Adrenal gland (tissue), 12 donors: ENCODE data around the gene INAFM2. TPM values are rescaled to one million over a fixed set of nuclear protein-coding genes. Genes with fewer than 3 reads are reported as not detected.

ENCODE experiments used
- DNase-seq, 7 donors: peaks; one replicate each; pipeline ENCODE4 v3.0.0-alpha.2; 2019 to 2020
- H3K27ac ChIP-seq, 5 donors: fragments of 200-600 bp; sonication (generic) in 4 of 5; 1 replicate in 3 of 5; 2 replicates in 2 of 5; pipeline versions ENCODE4 v1.5.1 to v1.8.0; 2016 to 2020; ENCODE audit warnings: mild to moderate bottlenecking in 1 of 5
- H3K27me3 ChIP-seq: fragments of 200-600 bp; 2 replicates; pipeline ENCODE4 v1.8.0; 2021
- H3K36me3 ChIP-seq, 2 donors: fragments of 200-600 bp; replicated peaks in 1 of 2; 1 replicate in 1 of 2; 2 replicates in 1 of 2; pipeline versions ENCODE4 v1.5.1 to v1.8.0; 2018 to 2022
- H3K4me1 ChIP-seq, 2 donors: fragments of 200-600 bp; replicated peaks in 1 of 2; 1 replicate in 1 of 2; 2 replicates in 1 of 2; pipeline versions ENCODE4 v1.5.1 to v1.8.0; 2018 to 2021
- H3K4me3 ChIP-seq, 4 donors: fragments of 200-600 bp; sonication (generic) in 3 of 4; one replicate each; pipeline ENCODE4 v1.5.1; 2016 to 2018
- H3K9me3 ChIP-seq, 3 donors: fragments of 200-600 bp; sonication (generic) in 1 of 3; replicated peaks in 1 of 3; 1 replicate in 2 of 3; 2 replicates in 1 of 3; pipeline versions ENCODE4 v1.5.1 to v1.8.0; 2016 to 2021
- POLR2A ChIP-seq, 2 donors: fragments of 450-650 bp; IDR thresholded peaks; one replicate each; pipeline ENCODE4 v1.6.1; 2017; ENCODE audit warnings: antibody characterized with exemption in 2 of 2, mild to moderate bottlenecking in 2 of 2, moderate library complexity in 1 of 2
- WGBS, 4 donors: extraction: QIAGEN DNeasy Blood & Tissue Kit in 2 of 4; methylation state at CpG; one replicate each; pipeline versions ENCODE4 v1.1.5 to v1.1.7; 2013 to 2017; 5-methylcytosine and 5-hydroxymethylcytosine counted together
- intact Hi-C, 2 donors: fragments of 100-400 bp; cut with DNase I; formaldehyde crosslinking; loops; one replicate each; pipeline versions ENCODE4 v1.14.1 to v1.15.0; 2022 to 2023
- polyA plus RNA-seq, 3 donors: library from polyadenylated mRNA; stranded (reverse); fragments of 200-250 nt in 2 of 3; fragments of 350-450 nt in 1 of 3; fragmentation: Illumina TruSeq in 1 of 3; extraction: RNeasy Lipid Tissue Mini Kit (QIAGEN cat#74804) in 1 of 3; gene quantifications; one replicate each; pipeline ENCODE4 v1.2.3, GENCODE V29; 2013 to 2014
- total RNA-seq, 9 donors: library from RNA; depleted of rRNA in 4 of 9; stranded (reverse); fragments of >200 nt in 4 of 9; fragments of 120-200 nt in 1 of 9; fragmentation: NEBNext Ultra II Directional in 1 of 9; extraction: Animal tissue kit (Norgen Biotek cat#: 25700) in 1 of 9; gene quantifications; one replicate each; pipeline versions ENCODE4 v1.1.0 to v1.2.4, GENCODE V29; 2013 to 2023
- TF ChIP-seq, protein P1 (sequence below), 6 experiments: fragments of 450-650 bp in 4 of 6; fragments of 200-600 bp in 2 of 6; sonication (generic) in 1 of 6; IDR thresholded peaks; 1 replicate in 5 of 6; 2 replicates in 1 of 6; pipeline versions ENCODE4 v1.5.1 to v1.8.0; 2016 to 2021; ENCODE audit warnings: antibody characterized with exemption in 6 of 6, mild to moderate bottlenecking in 2 of 6, moderate library complexity in 1 of 6
- donor health status: healthy with polysubstance abuse.
- donor health status: Bipolar disorder and iron deficiency.
- donor health status: DM: yes; HTN: yes; CAD: no.
- donor health status: DM: no; HTN: no; CAD: no.
- donor health status: DM: no; HTN: no; CAD: no.
- donor health status: DM: yes; HTN: yes; CAD: no.

The INAFM2 gene
- total and polyA plus RNA-seq, 12 donors: 10.6 to 25.5 (median 20.1) TPM

DNA sequence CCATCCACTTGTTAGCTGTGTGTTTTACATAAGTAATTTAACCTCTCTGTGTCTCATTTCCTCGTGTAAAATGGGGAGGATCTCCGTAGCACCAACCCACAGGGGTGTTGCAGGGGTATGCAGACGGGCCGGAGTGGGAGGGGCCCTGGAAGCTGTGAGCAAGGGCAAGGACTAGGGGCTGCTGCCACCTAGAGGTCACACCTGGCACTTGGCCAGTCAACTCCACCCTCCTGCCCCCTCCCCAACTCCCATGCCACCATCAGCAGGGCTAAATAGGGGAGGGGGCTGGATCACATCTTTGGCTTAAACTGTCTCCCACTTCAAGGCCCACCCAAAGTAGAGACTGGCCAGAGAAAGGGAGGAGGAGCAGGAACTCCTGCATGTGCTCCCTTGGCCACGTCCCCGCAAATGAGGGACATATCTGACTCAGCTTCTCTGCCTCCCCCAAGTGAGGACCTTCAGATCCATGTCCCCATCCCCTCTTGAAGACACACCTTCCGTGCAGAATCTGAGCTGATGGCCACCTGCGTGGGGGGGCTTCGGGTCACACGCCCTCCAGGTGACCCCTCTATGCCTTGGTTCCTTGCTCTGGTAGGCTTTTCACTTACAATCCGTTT is 14.7 kb downstream of the INAFM2 start:
- H3K27ac ChIP-seq: peak overlapping the region in 1 of 5 donors; percentile 54
- no peak overlapping the region for H3K4me3 ChIP-seq
- TF ChIP-seq, protein P1, sequence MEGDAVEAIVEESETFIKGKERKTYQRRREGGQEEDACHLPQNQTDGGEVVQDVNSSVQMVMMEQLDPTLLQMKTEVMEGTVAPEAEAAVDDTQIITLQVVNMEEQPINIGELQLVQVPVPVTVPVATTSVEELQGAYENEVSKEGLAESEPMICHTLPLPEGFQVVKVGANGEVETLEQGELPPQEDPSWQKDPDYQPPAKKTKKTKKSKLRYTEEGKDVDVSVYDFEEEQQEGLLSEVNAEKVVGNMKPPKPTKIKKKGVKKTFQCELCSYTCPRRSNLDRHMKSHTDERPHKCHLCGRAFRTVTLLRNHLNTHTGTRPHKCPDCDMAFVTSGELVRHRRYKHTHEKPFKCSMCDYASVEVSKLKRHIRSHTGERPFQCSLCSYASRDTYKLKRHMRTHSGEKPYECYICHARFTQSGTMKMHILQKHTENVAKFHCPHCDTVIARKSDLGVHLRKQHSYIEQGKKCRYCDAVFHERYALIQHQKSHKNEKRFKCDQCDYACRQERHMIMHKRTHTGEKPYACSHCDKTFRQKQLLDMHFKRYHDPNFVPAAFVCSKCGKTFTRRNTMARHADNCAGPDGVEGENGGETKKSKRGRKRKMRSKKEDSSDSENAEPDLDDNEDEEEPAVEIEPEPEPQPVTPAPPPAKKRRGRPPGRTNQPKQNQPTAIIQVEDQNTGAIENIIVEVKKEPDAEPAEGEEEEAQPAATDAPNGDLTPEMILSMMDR (IDR thresholded peaks at IDR 0.05): peak; percentile 15 to 59 (median 50)
- no peak for TF ChIP-seq POLR2A (IDR thresholded peaks at IDR 0.05)
- peak in 5 of 7 donors; percentile 67 to 83 (median 72) for DNase-seq
- H3K36me3 ChIP-seq: no peaks in the 10 kb centered on the region
- H3K9me3 ChIP-seq: no peaks in the 10 kb centered on the region
- peaks cover 31 to 48% of the 10 kb centered on the region in 2 donors for H3K4me1 ChIP-seq
- intact Hi-C loops: no loop called here
- H3K27me3 ChIP-seq: no peaks in the 10 kb centered on the region
- 45 to 63% (median 52%) methylated on average over 11 of the region's 11 CpGs for WGBS, 4 donors

DNA sequence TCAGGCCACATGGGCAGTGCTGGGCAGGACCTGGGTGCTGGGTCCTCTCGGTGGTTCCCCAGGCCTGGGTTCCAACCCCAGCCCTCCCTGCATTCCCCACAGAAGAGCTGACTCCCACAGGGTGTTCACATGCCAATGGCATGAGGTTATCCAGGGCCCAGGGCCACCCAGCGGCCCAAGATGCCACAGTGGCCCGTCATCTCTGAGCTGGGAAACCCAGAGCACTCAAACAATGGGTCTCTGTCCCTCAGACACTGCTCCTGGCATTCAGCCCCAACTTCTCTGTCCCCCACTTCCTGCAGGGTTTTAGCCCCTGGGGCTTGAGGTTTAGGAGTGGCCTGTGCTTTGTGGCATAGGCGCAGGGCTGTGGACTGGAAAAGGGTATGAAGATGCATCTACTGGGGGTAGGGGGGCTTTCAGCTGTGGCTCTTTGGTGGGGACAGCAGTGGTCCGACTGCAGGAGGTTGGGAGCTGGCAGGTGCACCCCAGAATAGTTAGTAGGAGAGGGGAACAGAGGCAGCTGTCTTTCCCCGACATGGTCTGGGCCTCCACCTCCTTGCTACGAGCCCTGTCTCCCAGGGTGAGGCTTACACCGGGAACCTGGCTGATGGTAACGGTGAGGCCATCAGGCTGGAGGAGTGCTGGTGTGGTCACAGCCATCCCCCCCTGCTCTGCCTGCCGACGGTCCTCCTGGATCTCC is 15.6 kb downstream of the INAFM2 start:
- peak overlapping the region in 1 of 4 donors; percentile 54 for H3K4me3 ChIP-seq
- no peaks in the 10 kb centered on the region for H3K9me3 ChIP-seq
- no peaks in the 10 kb centered on the region for H3K27me3 ChIP-seq
- TF ChIP-seq POLR2A (IDR thresholded peaks at IDR 0.05): no peak
- TF ChIP-seq, protein P1 (IDR thresholded peaks at IDR 0.05): no peak
- WGBS, 4 donors: 67 to 87% (median 83%) methylated on average over 1 to 11 of the region's 11 CpGs
- H3K27ac ChIP-seq: peak overlapping the region in 2 of 5 donors; percentile 91 to 96
- no peaks in the 10 kb centered on the region for H3K36me3 ChIP-seq
- DNase-seq: peak in 2 of 7 donors; percentile 28 to 66
- intact Hi-C loops: no loop called here
- H3K4me1 ChIP-seq: peaks cover 31 to 47% of the 10 kb centered on the region in 2 donors

DNA sequence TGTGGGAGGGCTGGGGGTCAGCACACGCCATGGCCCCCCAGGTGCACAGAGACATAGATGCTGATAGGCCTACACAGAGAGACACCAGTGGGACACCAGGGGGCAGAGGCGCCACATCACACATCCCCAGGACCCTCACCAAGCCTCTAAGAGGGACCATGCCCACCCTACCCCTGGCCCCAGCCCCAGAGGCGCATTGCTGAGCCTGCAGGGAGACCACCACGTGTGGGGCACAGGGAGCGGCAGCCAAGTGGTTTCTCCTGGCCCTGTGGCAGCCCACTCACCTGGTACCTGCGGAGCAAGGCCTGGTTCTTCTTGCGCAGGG is 16.1 kb downstream of the INAFM2 start:
- intact Hi-C loops: no loop called here
- H3K4me1 ChIP-seq: peaks cover 31 to 42% of the 10 kb centered on the region in 2 donors
- 84 to 100% (median 89%) methylated on average over 2 to 7 of the region's 7 CpGs for WGBS, 4 donors
- no peaks in the 10 kb centered on the region for H3K36me3 ChIP-seq
- peak overlapping the region in 4 of 5 donors; percentile 91 to 96 (median 92) for H3K27ac ChIP-seq
- no peaks in the 10 kb centered on the region for H3K27me3 ChIP-seq
- peak overlapping the region in 1 of 4 donors; percentile 54 for H3K4me3 ChIP-seq
- DNase-seq: no peak
- TF ChIP-seq POLR2A (IDR thresholded peaks at IDR 0.05): no peak
- TF ChIP-seq, protein P1 (IDR thresholded peaks at IDR 0.05): no peak
- no peaks in the 10 kb centered on the region for H3K9me3 ChIP-seq

DNA sequence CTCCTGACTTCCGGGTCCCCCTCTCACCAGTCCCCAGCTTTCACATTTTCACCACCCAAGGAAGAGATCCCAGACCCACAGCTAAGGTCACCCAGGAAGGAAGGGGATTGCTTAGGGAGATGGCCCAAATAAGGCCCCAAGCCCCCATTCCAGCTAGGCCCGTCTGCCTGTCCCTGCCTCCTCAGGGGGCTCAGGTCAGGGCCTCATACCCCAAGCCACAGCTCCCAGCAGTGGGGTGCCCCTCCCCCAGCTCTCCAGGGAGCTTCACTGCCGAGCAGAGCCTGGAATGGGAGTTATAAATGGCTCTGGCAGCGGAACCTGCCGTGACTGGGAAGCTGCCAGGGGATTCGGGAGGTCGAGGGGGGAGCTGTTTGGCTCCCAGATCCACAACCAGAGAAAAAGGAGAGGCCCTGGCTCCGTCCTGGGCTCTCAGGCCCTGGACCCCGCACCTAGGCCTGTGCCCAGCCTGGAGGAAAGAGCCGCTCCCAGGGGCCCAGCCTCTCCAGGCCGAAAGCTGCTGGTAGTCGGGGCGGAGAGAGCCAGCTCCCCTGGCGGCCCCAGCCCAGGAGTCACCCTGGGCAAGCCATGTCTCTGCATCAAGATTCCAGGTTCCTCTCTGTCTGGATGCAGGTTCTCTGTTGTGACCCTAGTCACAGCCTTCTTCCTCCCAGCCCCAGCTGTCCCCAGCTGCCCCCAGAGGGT is 16.7 kb downstream of the INAFM2 start:
- H3K4me1 ChIP-seq: peaks cover 31 to 38% of the 10 kb centered on the region in 2 donors
- intact Hi-C loops: no loop called here
- TF ChIP-seq, protein P1 (IDR thresholded peaks at IDR 0.05): peak in 1 of 6 experiments; percentile 29
- no peak for TF ChIP-seq POLR2A (IDR thresholded peaks at IDR 0.05)
- WGBS, 4 donors: 8 to 34% (median 27%) methylated on average over 3 to 14 of the region's 14 CpGs
- peak overlapping the region in 2 of 4 donors; percentile 25 to 54 for H3K4me3 ChIP-seq
- DNase-seq: peak; percentile 80 to 90 (median 86)
- H3K36me3 ChIP-seq: no peaks in the 10 kb centered on the region
- H3K27me3 ChIP-seq: no peaks in the 10 kb centered on the region
- no peaks in the 10 kb centered on the region for H3K9me3 ChIP-seq
- peak overlapping the region; percentile 89 to 96 (median 92) for H3K27ac ChIP-seq
